ENCODE results near the gene C11orf91.

- TF ChIP-seq CTCF (conservative IDR thresholded peaks at IDR 0.05 in 1 of 2, IDR thresholded peaks at IDR 0.05 in 1 of 2; ENCODE audit: low read depth in 1 of 2, low read length in 2 of 2) (no peak), EZH2 (IDR thresholded peaks at IDR 0.05; ENCODE audit: low read length, missing control alignments) (no peak)
These were observed 1.7 kb downstream of the C11orf91 start for GRCh38 chr11:33698921-33699320.

Measured in fibroblast of lung (primary cell).